ENCODE data around the gene CABCOCO1.

DNA sequence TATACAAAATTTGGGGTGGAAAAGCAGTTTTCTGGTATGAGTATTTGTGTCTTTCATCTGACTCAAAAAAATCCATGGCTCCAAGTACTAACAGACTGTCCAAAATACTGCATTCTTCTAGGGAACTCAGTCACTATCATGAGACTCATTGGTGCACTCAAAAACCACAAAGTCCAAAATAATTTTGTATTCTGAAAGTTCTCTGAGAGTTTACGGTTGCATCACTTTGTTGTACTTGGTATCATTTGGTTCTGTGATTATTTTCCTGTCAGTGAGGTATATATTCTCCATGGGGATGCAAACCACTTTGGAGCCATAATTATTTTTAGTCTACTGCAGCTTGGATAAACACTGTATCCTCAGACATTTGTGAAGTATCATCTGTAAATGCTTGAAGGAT is 28.0 kb upstream of the CABCOCO1 start:
- TF ChIP-seq, protein P1, sequence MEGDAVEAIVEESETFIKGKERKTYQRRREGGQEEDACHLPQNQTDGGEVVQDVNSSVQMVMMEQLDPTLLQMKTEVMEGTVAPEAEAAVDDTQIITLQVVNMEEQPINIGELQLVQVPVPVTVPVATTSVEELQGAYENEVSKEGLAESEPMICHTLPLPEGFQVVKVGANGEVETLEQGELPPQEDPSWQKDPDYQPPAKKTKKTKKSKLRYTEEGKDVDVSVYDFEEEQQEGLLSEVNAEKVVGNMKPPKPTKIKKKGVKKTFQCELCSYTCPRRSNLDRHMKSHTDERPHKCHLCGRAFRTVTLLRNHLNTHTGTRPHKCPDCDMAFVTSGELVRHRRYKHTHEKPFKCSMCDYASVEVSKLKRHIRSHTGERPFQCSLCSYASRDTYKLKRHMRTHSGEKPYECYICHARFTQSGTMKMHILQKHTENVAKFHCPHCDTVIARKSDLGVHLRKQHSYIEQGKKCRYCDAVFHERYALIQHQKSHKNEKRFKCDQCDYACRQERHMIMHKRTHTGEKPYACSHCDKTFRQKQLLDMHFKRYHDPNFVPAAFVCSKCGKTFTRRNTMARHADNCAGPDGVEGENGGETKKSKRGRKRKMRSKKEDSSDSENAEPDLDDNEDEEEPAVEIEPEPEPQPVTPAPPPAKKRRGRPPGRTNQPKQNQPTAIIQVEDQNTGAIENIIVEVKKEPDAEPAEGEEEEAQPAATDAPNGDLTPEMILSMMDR (IDR thresholded peaks at IDR 0.05), result no peak
- TF ChIP-seq POLR2A (IDR thresholded peaks at IDR 0.05), result no peak

All from body of pancreas (tissue), 4 donors.